GM19193 (cell line): ENCODE measurements around the gene NTRK2.

Experiments used
- POLR2A ChIP-seq: IDR thresholded peaks from 4 replicates; pipeline ENCODE4 v1.6.1; 2011; ENCODE audit not compliant: insufficient read depth, insufficient read length; ENCODE audit errors: extremely low read depth

The NTRK2 gene

GRCh38 chr9:84807431-84807830 is 137.9 kb downstream of the NTRK2 start:
- TF ChIP-seq POLR2A, result no peak

- TF ChIP-seq POLR2A, result no peak
These were observed 138.4 kb downstream of the NTRK2 start for GRCh38 chr9:84807870-84808390.

- no peak for TF ChIP-seq POLR2A
These were observed 138.9 kb downstream of the NTRK2 start for GRCh38 chr9:84808416-84808815.

- no peak for TF ChIP-seq POLR2A
These were observed 141.7 kb downstream of the NTRK2 start for GRCh38 chr9:84811072-84811750.

GRCh38 chr9:84811751-84812074 is 142.2 kb downstream of the NTRK2 start:
- no peak for TF ChIP-seq POLR2A

GRCh38 chr9:84812355-84812754 is 142.8 kb downstream of the NTRK2 start:
- no peak for TF ChIP-seq POLR2A

GRCh38 chr9:84812847-84813246 is 143.3 kb downstream of the NTRK2 start:
- TF ChIP-seq POLR2A, result no peak

GRCh38 chr9:84815554-84815953 is 146.0 kb downstream of the NTRK2 start:
- no peak for TF ChIP-seq POLR2A

- no peak for TF ChIP-seq POLR2A
These were observed 147.5 kb downstream of the NTRK2 start for GRCh38 chr9:84817038-84817437.

- no peak for TF ChIP-seq POLR2A
These were observed 149.3 kb downstream of the NTRK2 start for GRCh38 chr9:84818791-84819190.

- no peak for TF ChIP-seq POLR2A
These were observed 150.0 kb downstream of the NTRK2 start for GRCh38 chr9:84819491-84819991.

- TF ChIP-seq POLR2A, result no peak
These were observed 151.9 kb downstream of the NTRK2 start for GRCh38 chr9:84821431-84821830.

- no peak for TF ChIP-seq POLR2A
These were observed 153.2 kb downstream of the NTRK2 start for GRCh38 chr9:84822589-84823233.

- no peak for TF ChIP-seq POLR2A
These were observed 154.1 kb downstream of the NTRK2 start for GRCh38 chr9:84823421-84824271.

- TF ChIP-seq POLR2A, result no peak
These were observed 157.8 kb downstream of the NTRK2 start for GRCh38 chr9:84827216-84827765.

GRCh38 chr9:84828046-84828445 is 158.5 kb downstream of the NTRK2 start:
- no peak for TF ChIP-seq POLR2A

- no peak for TF ChIP-seq POLR2A
These were observed 159.9 kb downstream of the NTRK2 start for GRCh38 chr9:84829471-84829870.
